ENCODE results near the gene ATG4D.
A peak's percentile ranks its signal among the peaks of the same experiment; 100 is the strongest.
"Not testable (repeated sequence)": the region's sequence is repeated elsewhere in the genome, so short reads cannot be mapped to it uniquely, and the experiment has no call there.

Gene ATG4D

GRCh38 chr19:10552510-10553053 lies 8.9 kb downstream of the ATG4D start:
- DNase-seq (ENCODE audit: low read depth), result no peak

- DNase-seq (ENCODE audit: low read depth), result no peak
These were observed 9.5 kb downstream of the ATG4D start for GRCh38 chr19:10553087-10553667.

- DNase-seq (ENCODE audit: low read depth), result peak; percentile 42
These were observed 10.3 kb downstream of the ATG4D start for GRCh38 chr19:10553943-10554381.

DNA sequence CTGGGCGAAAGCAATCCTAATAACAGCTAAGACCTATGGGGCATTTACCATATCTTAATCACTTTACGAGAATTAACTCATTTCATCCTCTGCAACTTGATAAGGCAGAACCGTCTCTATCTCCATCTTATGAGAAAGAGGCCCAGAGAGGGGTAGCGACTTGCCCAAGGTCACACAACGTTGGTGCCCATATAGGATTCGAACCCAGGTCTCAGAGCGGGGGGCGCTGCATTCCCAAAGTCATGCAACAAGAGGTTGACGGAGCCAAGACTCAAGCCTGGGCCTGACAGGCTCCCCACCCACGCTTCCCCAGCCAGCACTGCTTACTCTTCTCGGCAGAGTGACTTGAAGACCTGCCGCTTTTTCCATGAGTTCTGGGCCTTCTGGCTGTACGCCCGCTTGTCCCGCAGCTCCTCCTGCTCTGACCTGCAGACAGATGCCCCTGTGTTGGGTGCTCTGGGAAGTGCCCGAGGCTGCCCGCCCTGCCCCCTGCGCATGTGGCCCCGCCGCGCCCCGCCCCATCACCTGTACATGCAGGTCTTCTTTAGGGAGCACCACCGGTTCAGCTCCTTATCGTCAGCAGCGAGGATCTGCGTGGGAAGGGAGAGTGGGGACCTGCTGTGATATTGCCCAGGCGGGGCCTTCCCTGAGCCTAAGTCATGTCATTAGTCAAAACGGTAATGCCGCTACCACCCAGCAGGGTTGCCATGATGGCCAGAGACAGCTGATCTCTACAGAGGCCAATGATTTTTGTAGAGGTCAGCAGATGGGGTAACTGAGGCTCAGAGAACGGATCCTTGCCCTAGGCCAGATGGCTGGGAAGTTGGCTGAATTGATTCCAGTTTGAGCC lies 11.3 kb downstream of the ATG4D start:
- no peak for DNase-seq (ENCODE audit: low read depth)

DNA sequence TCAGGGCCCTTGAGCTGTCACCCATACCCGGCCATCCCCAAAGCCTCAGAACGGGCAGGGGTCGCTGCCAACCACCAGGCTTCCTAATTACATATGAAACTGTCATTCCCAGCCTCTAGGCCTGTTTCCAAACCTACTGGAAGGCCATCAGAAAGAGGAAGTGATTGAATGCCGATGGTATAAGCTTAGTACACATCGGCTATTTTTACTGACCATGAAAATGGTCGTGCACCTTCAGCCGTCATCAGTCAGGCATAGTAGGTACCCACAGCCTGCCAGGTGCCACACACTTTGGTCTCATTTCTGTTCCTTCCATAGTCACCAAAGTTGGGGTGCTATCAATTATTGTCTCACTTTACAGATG lies 11.9 kb downstream of the ATG4D start:
- no peak for DNase-seq (ENCODE audit: low read depth)

- no peak for DNase-seq (ENCODE audit: low read depth)
These were observed 14.0 kb downstream of the ATG4D start for GRCh38 chr19:10557603-10558197.

GRCh38 chr19:10560154-10560553 lies 16.4 kb downstream of the ATG4D start:
- DNase-seq (ENCODE audit: low read depth), result no peak

DNA sequence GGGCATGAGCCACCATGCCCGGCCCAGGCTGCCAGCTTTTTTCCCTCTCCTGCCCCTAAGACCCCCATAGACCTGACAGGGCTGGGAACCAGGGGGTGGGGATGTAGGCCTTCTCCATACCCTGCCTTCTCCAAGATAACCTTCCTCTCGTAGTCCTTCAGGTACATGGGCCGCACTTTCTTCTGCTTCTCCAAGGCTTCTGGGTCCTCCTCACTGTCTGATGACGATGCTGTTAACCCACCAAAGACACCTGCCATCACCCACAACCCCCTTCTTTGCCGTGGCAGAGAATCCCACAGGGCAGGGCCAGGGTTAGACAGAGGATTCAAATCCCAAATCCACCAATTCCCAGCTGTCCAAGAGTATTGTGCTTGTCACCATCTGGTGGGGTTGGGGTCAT lies 18.9 kb downstream of the ATG4D start:
- no peak for DNase-seq (ENCODE audit: low read depth)

GRCh38 chr19:10565028-10565566 lies 21.4 kb downstream of the ATG4D start:
- peak; percentile 43 for DNase-seq (ENCODE audit: low read depth)

DNA sequence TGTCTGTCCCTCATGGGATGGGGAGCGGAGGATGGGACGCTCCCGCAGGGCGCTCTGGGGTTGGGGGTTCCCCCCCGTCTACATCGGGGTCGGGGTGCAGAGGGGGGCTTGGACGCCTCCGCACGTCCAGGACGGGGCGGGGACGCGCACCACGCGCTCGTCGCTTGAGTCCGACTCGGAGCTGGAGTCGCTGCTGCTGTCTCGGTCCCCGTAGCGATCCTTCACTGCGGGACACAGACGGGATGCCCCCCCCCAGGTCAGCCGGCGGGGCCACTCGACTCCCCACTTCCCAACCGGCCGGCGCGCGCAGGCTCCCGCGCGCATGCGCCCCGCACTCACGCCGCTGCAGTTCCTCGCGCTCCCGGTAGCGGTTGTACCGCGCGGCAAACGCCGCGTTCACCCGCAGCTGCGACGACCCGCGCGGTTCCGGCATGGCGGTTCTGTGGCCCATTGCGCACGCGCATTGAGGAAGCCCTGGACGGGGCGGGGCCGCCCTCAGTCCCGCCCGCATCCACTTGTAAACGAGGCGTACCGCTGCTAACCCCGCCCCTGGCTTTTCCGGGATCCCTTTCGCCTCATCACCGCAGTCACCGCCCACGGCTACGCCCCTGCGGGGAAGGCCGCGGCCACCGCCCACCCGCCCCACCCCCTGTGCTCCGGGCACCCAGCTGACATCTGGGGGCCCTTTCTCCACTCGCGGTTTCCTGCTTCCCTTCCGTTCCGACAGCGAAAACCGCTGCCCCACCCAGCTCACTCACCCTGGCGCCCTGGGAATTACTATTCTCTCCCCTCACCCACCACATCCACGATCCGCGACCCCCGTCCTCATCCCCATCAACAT lies 22.1 kb downstream of the ATG4D start, which contains the start of gene KRI1:
KRI1 (minus strand) TSS at position 444 of the 841 bp plus-strand sequence; CDS start at position 433, 11 bp downstream.
- DNase-seq (ENCODE audit: low read depth), result peak; percentile 98

DNA sequence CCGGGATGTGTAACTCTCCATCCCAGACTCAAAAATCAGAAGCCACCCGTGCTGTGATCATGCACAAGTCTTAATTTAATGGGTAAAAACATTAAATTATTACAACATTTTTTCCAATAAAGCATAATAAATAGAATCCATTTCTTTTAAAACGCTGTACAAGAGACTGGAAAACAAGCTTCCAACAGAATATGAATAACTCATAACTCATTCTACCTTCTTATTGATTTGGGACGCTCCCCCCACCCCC lies 22.6 kb downstream of the ATG4D start:
- no peak for DNase-seq (ENCODE audit: low read depth)

- DNase-seq (ENCODE audit: low read depth), result peak; percentile 38
These were observed 23.1 kb downstream of the ATG4D start for GRCh38 chr19:10566658-10567410.

DNA sequence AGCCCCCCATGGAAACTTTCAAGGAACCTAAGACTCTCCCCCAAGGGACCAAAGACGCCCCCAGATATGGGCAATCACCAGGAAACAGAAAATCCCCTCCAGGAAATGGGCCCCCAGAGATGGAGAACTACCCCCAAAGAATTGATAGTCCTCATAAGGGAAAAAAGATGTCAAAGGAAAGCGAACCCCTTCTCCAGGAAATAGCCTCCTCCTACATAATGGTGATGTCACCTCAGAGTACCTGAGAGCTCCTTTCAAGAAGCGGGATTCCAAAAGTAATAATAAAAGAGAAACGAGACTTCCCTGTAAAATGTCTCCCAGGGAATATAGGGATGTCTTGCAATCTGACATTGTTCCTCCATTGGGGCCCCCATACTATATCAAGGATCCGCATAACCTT lies 24.0 kb downstream of the ATG4D start:
- DNase-seq (ENCODE audit: low read depth), result no peak

DNA sequence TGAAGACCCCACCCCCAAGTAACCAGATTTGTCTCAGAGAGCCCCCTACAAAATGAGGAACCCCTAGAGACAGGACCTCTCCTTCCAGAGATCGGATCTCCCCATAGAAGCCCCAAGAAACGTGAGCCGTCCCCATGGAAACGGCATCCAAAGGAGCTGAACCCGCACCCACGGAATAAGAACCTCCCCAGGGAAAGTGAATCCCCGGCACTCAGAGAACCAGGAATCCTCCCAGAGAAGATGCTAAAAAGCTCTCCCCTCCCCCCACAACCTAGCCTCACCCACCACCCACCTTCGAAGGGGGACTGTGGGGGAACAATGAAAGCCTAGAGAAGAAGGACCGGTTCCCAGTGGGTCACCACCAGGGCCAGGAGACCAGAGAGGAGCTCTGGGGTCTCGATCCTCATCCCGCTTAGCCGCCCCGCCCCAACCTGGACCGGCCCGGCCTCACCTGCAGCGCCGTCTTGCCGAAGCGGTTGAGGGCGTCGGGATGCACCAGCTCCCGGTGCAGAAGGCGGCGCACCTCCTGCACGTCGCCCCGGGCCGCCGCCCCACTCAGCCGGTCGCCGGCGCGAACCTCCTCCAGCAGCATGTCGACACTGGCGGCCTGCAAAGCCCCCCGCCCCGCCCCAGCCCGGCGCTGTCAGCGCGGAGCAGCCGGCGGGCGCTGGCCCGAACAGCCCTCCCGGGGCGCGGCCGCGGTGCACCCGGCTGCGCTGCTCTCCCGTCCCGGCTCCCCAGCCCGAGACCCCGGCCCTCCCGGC lies 24.5 kb downstream of the ATG4D start:
- DNase-seq (ENCODE audit: low read depth), result peak; percentile 27

DNA sequence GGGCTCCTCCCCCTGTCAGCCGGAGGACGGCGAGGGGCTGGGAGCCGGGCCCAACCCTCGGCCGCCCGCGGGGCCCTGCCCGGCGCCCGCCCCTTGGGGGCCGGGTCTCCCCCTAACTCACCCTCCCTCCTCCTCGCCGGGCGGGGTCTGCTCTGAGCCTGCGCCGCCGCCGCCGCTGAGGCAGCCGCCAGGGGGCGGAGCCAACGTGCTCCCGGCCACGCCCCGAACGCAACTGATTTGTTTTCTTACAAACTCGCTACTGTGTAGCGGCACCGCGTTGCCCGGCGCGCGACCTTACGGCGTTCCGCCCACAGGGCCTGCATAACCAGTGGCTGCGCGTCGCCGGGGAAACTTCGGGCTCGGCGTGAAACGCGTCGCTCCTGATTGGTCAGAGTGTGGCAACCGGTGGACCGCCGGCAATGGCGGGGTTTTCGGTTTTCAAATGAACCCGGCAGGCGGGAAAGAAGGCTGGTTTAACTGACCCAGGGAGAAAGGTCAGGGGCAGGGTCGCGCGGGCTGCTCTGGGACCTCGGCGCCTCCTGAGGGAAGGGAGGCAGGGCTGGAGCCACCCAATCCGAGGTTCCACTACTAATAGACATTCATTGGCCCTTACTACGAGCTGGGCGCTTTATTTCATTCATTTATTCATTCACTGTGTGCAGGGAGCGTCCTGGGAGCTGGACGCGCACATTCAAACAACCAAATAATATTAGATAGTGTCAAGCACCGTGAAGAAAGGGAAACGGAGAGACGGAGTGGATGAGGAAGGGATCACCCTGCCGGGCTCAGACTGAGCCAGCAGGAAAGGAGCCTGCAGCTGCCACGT lies 25.3 kb downstream of the ATG4D start, which contains the start of gene CDKN2D:
CDKN2D (minus strand) TSS at position 154 of the 826 bp plus-strand sequence. CDS start 326 bp downstream, outside the sequence.
- DNase-seq (ENCODE audit: low read depth), result peak; percentile 100

DNA sequence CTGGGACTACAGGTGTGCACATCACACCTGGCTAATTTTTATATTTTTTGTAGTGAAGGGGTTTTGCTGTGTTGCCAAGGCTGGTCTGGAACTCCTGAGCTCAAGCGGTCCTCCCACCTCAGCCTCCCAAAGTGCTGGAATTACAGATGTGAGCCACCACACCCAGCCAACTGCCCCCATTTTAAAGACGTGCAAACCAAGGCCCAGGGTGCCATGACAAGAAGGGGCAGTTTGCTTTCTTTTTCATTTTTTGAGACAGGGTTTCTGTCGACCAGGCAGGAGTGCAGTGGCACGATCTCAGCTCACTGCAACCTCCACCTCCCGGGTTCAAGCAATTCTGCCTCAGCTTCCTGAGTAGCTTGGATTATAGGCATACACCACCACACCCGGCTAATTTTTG lies 30.1 kb downstream of the ATG4D start:
- not testable (repeated sequence) for DNase-seq (ENCODE audit: low read depth)

DNA sequence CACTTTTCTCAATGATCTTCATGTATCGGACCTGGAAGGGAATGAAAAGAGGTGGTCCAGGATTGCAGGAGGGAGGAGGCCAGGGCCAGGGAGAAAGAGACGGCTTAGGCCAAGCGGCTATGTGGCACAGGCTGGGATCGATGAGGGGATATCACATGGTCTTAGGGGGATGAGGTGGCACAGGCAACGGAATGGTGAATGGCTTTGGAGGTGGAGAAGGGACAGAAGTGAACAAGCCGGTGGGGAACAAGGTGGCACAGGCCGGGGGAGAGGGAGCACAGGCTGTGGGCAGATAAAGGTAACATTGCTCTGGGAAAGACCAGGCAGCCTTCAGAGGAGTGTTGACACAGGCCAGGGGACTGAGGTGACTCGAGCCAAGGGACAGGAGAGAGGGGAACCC lies 30.8 kb downstream of the ATG4D start:
- DNase-seq (ENCODE audit: low read depth), result no peak

DNA sequence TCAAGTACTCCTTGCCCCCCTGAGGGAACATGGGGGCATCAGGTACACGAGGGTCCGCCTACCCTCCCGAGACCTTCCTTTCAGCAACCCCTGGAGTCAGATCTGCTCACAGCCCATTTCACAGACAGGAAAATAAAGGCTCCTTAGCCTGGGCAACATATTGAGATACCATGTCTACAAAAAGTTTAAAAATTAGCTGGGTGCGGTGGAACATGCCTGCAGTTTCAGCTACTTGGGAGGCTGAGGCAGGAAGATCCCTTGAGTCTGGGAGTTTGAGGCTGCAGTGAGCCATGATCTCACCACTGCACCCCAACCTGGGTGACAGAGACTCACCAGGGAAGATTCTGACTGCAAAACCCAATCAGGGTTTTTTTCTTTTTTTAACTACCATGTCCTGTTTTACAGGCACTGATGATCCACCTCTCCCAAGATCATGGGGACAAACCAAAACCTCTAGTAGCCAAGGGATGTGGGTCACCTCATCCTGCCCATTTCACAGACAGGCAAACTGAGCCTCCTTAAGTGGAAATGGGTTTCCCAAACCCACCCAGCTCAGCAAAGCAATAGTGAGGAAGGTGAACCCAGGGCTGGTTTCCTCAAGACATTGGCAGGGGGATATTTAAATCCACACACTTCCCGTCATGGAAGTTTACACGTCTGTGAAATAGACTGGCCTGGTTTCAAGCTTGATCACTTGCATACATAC lies 31.5 kb downstream of the ATG4D start:
- no peak for DNase-seq (ENCODE audit: low read depth)

DNA sequence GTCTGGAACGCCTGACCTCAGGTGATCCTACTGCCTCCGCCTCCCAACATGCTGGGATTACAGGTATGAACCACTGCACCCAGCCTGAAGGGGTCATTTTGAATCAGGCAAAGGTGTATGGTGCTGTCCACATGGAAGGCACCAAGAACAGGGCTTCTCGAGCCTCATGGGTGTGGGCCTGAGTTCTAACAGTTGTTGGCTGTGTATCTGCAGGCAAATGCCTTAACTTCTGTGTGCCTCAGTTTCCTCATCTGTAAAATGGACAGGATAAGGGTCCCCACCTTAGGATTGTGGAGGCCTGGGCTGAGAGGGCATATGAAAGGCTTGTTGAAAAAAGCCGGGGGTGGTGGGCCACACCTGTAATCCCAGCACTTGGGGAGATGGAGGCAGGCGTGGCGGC lies 34.2 kb downstream of the ATG4D start:
- no peak for DNase-seq (ENCODE audit: low read depth)

Measured in stimulated activated CD8-positive, alpha-beta memory T cell treated with anti-CD3 and anti-CD28 coated beads, Interleukin-4, amount 100 ng/mL, for 24 hours (primary cell).